Measurements from ENCODE around the gene ADAMTS15.

Gene ADAMTS15, protein sequence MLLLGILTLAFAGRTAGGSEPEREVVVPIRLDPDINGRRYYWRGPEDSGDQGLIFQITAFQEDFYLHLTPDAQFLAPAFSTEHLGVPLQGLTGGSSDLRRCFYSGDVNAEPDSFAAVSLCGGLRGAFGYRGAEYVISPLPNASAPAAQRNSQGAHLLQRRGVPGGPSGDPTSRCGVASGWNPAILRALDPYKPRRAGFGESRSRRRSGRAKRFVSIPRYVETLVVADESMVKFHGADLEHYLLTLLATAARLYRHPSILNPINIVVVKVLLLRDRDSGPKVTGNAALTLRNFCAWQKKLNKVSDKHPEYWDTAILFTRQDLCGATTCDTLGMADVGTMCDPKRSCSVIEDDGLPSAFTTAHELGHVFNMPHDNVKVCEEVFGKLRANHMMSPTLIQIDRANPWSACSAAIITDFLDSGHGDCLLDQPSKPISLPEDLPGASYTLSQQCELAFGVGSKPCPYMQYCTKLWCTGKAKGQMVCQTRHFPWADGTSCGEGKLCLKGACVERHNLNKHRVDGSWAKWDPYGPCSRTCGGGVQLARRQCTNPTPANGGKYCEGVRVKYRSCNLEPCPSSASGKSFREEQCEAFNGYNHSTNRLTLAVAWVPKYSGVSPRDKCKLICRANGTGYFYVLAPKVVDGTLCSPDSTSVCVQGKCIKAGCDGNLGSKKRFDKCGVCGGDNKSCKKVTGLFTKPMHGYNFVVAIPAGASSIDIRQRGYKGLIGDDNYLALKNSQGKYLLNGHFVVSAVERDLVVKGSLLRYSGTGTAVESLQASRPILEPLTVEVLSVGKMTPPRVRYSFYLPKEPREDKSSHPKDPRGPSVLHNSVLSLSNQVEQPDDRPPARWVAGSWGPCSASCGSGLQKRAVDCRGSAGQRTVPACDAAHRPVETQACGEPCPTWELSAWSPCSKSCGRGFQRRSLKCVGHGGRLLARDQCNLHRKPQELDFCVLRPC

GRCh38 chr11:130448416-130449309 lies at the start of gene ADAMTS15:
TSS of gene ADAMTS15 (plus strand) at chr11:130448645. CDS start at chr11:130448974, 329 bp downstream.
- H3K9ac ChIP-seq (ENCODE audit: low read length) = no peak within 1 kb of the TSS
- H3K4me1 ChIP-seq (ENCODE audit: control insufficient read depth, low read depth, low read length) = no peaks in the 10 kb centered on the region
- H3K4me3 ChIP-seq (ENCODE audit: low read length) = peak within 1 kb of the TSS; percentile 67
- H3K27me3 ChIP-seq (ENCODE audit: control insufficient read depth, insufficient read depth, low read length) = peaks cover 65% of the 10 kb centered on the region
- H3K27ac ChIP-seq (ENCODE audit: low read length) = no peak within 1 kb of the TSS
- H3K9me3 ChIP-seq (ENCODE audit: control insufficient read depth, low read depth, low read length) = no peaks in the 10 kb centered on the region
- no peaks in the 10 kb centered on the region for H3K36me3 ChIP-seq (ENCODE audit: control insufficient read depth, low read depth, low read length)

DNA sequence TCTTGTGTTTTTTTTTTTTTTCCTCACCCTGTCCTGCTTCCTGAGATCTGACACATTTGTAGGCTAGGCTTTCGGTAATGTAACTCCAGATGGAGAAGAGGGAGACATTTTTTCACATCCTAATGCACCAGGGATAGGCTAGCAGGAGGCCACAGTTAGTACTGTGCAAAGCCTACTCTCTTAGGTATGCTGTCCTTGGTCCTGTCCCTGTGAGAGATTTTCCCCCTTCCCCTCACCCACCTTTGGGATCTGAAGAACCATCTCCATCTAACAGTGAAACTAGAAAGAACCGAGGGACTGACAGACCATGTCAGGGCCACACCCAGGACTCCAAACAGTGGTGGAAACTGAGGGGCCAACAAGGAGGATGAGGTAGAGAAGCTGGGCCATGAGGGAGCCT lies 49.2 kb upstream of the ADAMTS15 start:
- Histone ChIP-seq H3K9me3 (ENCODE audit: control insufficient read depth, low read depth, low read length) (no peaks in the 10 kb centered on the region), H3K4me1 (ENCODE audit: control insufficient read depth, low read depth, low read length) (peaks cover 19% of the 10 kb centered on the region), H3K36me3 (ENCODE audit: control insufficient read depth, low read depth, low read length) (no peaks in the 10 kb centered on the region), H3K27me3 (ENCODE audit: control insufficient read depth, insufficient read depth, low read length) (no peaks in the 10 kb centered on the region), H3K9ac (ENCODE audit: low read length) (no peak overlapping the region), H3K27ac (ENCODE audit: low read length) (no peak overlapping the region), H3K4me3 (ENCODE audit: low read length) (no peak overlapping the region)

DNA sequence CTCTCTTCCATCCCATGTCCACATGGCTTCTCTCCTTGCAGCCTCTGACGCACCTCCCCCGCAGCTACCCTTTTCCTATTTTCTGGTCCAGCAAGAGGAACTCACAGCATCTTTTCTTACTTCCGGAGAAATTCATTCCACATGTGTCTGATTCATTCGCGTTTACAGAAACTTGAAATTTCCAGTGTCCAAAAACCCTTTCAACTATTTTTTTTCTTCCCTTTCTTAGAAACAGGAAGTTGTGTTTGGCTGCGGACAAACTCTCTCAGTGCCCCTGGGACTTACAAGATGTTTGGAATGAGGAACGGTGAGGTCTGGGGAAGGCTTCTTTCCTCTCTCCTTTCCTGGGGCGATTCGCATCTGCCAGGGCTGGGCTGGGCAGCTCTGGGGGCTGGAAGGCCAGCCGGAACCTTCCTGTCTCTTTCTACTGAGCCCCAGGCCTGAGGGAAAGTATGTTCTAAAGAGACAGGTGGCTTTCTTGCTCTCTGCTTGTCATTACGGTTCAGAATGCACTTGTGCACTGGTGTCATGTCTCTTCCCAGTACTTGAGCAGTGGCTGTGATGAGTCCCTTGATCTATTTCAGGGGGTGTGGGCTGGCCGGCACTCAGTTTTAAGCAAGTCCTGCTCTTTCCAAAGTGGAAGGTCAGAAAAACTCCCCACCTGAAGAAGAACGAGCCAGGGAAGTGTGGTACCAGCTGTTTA lies 47.5 kb upstream of the ADAMTS15 start:
- Histone ChIP-seq H3K27me3 (ENCODE audit: control insufficient read depth, insufficient read depth, low read length) (no peaks in the 10 kb centered on the region), H3K27ac (ENCODE audit: low read length) (no peak overlapping the region), H3K9me3 (ENCODE audit: control insufficient read depth, low read depth, low read length) (no peaks in the 10 kb centered on the region), H3K9ac (ENCODE audit: low read length) (no peak overlapping the region), H3K4me3 (ENCODE audit: low read length) (no peak overlapping the region), H3K4me1 (ENCODE audit: control insufficient read depth, low read depth, low read length) (peaks cover 32% of the 10 kb centered on the region), H3K36me3 (ENCODE audit: control insufficient read depth, low read depth, low read length) (no peaks in the 10 kb centered on the region)

DNA sequence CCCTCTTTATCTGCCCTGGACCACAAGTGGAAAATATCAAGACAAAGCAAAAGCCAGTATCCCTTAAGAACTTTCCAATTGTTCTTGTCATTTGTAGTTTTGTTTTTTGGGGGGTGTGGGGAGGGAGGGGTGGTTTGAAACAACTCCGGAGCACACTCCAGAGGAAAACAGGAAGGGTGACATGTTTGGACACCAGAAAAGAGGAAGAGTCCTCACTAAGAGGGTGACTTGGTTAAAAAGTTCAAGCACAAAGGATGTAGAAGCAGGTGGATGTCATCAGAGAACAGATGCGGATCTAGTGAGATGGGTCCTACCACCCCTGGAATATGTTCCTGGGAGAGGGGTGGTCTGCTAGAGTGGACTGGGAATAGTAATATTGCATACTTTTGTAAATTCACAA lies 45.9 kb upstream of the ADAMTS15 start:
- peaks cover 3% of the 10 kb centered on the region for H3K36me3 ChIP-seq (ENCODE audit: control insufficient read depth, low read depth, low read length)
- peaks cover 32% of the 10 kb centered on the region for H3K4me1 ChIP-seq (ENCODE audit: control insufficient read depth, low read depth, low read length)
- no peak overlapping the region for H3K27ac ChIP-seq (ENCODE audit: low read length)

GRCh38 chr11:130403271-130403804 lies 45.1 kb upstream of the ADAMTS15 start:
- Histone ChIP-seq H3K27me3 (ENCODE audit: control insufficient read depth, insufficient read depth, low read length) (no peaks in the 10 kb centered on the region), H3K36me3 (ENCODE audit: control insufficient read depth, low read depth, low read length) (peaks cover 3% of the 10 kb centered on the region), H3K4me1 (ENCODE audit: control insufficient read depth, low read depth, low read length) (peaks cover 32% of the 10 kb centered on the region), H3K4me3 (ENCODE audit: low read length) (peak overlapping the region; percentile 24), H3K9me3 (ENCODE audit: control insufficient read depth, low read depth, low read length) (no peaks in the 10 kb centered on the region), H3K27ac (ENCODE audit: low read length) (peak overlapping the region; percentile 36), H3K9ac (ENCODE audit: low read length) (peak overlapping the region; percentile 37)

More for the DNA sequence above, 45.9 kb upstream of the ADAMTS15 start:
- Histone ChIP-seq H3K4me3 (ENCODE audit: low read length) (no peak overlapping the region), H3K9me3 (ENCODE audit: control insufficient read depth, low read depth, low read length) (no peaks in the 10 kb centered on the region), H3K27me3 (ENCODE audit: control insufficient read depth, insufficient read depth, low read length) (no peaks in the 10 kb centered on the region), H3K9ac (ENCODE audit: low read length) (no peak overlapping the region)

DNA sequence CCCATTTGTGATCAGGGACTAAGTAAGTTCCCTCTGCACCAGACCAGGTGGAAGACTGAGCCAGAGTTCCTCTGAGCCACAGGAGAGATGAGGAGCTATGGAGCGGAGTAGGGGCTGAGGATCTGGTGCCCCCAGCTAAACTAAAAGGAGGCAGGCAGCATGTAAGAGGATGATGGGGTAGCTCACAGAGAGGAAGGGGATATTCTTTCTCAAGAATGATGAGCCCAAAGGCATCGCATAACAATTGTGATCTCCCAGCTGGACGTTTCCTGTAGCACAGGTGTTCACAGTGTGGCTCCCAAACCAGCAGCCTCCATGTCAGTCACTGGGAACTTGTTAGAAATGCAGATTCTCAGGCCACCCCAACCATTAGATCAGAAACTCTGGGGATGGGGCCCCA lies 44.5 kb upstream of the ADAMTS15 start:
- H3K27ac ChIP-seq (ENCODE audit: low read length) = peak overlapping the region; percentile 36
- no peaks in the 10 kb centered on the region for H3K27me3 ChIP-seq (ENCODE audit: control insufficient read depth, insufficient read depth, low read length)
- peak overlapping the region; percentile 37 for H3K9ac ChIP-seq (ENCODE audit: low read length)
- H3K9me3 ChIP-seq (ENCODE audit: control insufficient read depth, low read depth, low read length) = no peaks in the 10 kb centered on the region
- H3K4me3 ChIP-seq (ENCODE audit: low read length) = peak overlapping the region; percentile 24
- H3K4me1 ChIP-seq (ENCODE audit: control insufficient read depth, low read depth, low read length) = peaks cover 29% of the 10 kb centered on the region
- peaks cover 3% of the 10 kb centered on the region for H3K36me3 ChIP-seq (ENCODE audit: control insufficient read depth, low read depth, low read length)

GRCh38 chr11:130404727-130405126 lies 43.7 kb upstream of the ADAMTS15 start:
- H3K9ac ChIP-seq (ENCODE audit: low read length) = no peak overlapping the region
- peaks cover 29% of the 10 kb centered on the region for H3K4me1 ChIP-seq (ENCODE audit: control insufficient read depth, low read depth, low read length)
- no peak overlapping the region for H3K4me3 ChIP-seq (ENCODE audit: low read length)
- peaks cover 3% of the 10 kb centered on the region for H3K36me3 ChIP-seq (ENCODE audit: control insufficient read depth, low read depth, low read length)
- H3K27ac ChIP-seq (ENCODE audit: low read length) = no peak overlapping the region
- H3K27me3 ChIP-seq (ENCODE audit: control insufficient read depth, insufficient read depth, low read length) = no peaks in the 10 kb centered on the region
- no peaks in the 10 kb centered on the region for H3K9me3 ChIP-seq (ENCODE audit: control insufficient read depth, low read depth, low read length)

- no peak overlapping the region for H3K9ac ChIP-seq (ENCODE audit: low read length)
- H3K9me3 ChIP-seq (ENCODE audit: control insufficient read depth, low read depth, low read length) = no peaks in the 10 kb centered on the region
- H3K36me3 ChIP-seq (ENCODE audit: control insufficient read depth, low read depth, low read length) = peaks cover 3% of the 10 kb centered on the region
- peaks cover 29% of the 10 kb centered on the region for H3K4me1 ChIP-seq (ENCODE audit: control insufficient read depth, low read depth, low read length)
- H3K27ac ChIP-seq (ENCODE audit: low read length) = no peak overlapping the region
- no peak overlapping the region for H3K4me3 ChIP-seq (ENCODE audit: low read length)
- no peaks in the 10 kb centered on the region for H3K27me3 ChIP-seq (ENCODE audit: control insufficient read depth, insufficient read depth, low read length)
These were observed 43.0 kb upstream of the ADAMTS15 start for GRCh38 chr11:130405428-130405827.

DNA sequence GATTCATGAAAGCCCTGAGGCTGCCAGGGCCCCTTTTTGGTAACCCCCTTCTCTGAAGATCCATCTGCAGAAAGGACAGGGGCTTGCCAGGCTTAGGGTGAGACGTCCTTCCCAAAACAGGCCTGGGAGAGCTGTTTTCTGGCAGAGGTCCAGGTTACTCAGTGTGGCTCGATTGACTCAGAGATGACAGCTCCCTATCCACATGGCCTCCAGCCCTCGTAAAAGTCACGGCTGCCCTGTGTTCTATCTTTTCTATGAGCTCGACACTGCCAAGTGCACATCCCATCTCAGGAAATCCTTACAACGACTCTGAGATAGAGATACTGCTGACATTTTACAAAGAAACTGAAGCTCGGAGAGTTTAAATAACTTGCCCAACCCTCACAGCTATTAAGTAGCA lies 40.5 kb upstream of the ADAMTS15 start:
- Histone ChIP-seq H3K4me3 (ENCODE audit: low read length) (no peak overlapping the region), H3K36me3 (ENCODE audit: control insufficient read depth, low read depth, low read length) (peaks cover 3% of the 10 kb centered on the region), H3K9me3 (ENCODE audit: control insufficient read depth, low read depth, low read length) (no peaks in the 10 kb centered on the region), H3K27me3 (ENCODE audit: control insufficient read depth, insufficient read depth, low read length) (no peaks in the 10 kb centered on the region), H3K9ac (ENCODE audit: low read length) (no peak overlapping the region), H3K4me1 (ENCODE audit: control insufficient read depth, low read depth, low read length) (peaks cover 24% of the 10 kb centered on the region), H3K27ac (ENCODE audit: low read length) (no peak overlapping the region)

DNA sequence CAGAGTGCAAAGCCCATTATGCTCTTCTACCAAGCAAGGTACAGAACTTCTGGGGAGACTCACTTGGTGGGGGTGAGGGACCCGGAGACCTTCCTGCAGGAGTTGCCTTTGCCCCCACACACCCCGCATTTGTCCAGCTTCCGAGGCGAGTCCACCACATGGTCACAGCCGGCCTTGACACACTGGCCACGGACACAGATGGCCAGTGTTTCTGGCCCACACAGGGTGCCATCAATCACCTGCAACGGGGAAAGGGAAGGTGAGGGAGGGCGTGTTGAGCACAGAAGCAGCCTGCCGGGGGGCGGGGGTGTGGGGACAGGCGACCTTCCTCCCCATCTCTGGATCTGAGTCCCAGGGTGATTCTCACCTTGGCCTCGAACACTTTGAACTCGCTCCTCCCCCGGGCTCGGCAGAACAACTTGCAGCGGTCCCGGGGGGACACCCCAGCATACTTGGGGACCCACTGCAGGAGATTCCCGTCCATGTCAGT lies 40.0 kb upstream of the ADAMTS15 start:
- Histone ChIP-seq H3K4me1 (ENCODE audit: control insufficient read depth, low read depth, low read length) (peaks cover 20% of the 10 kb centered on the region), H3K9me3 (ENCODE audit: control insufficient read depth, low read depth, low read length) (no peaks in the 10 kb centered on the region), H3K36me3 (ENCODE audit: control insufficient read depth, low read depth, low read length) (peaks cover 3% of the 10 kb centered on the region), H3K27me3 (ENCODE audit: control insufficient read depth, insufficient read depth, low read length) (no peaks in the 10 kb centered on the region), H3K9ac (ENCODE audit: low read length) (no peak overlapping the region), H3K4me3 (ENCODE audit: low read length) (no peak overlapping the region), H3K27ac (ENCODE audit: low read length) (no peak overlapping the region)
